SK-N-SH treated with all-trans-retinoic acid at 6 μM for 48 hours (cell line): ENCODE measurements around the gene SELENOF.

Experiments used
- ATAC-seq: fragments of 200-7000 bp; cut with Tn5 transposase; 3 replicates; pipeline ENCODE4 v1.9.1; 2020; ENCODE audit warnings: mild to moderate bottlenecking, moderate library complexity
- ARNTL ChIP-seq: fragments of 450-650 bp; formaldehyde crosslinking; IDR thresholded peaks from 2 replicates; pipeline ENCODE4 v1.5.0; 2020; ENCODE audit warnings: low read depth, mild to moderate bottlenecking, moderate library complexity, borderline replicate concordance
- BACH2 ChIP-seq: fragments of 250-450 bp; sonication (Bioruptor Pico); IDR thresholded peaks from 2 replicates; pipeline ENCODE4 v1.9.0; 2021; ENCODE audit warnings: mild to moderate bottlenecking, borderline replicate concordance
- CSDC2 ChIP-seq: fragments of 250-450 bp; sonication (Bioruptor Pico); IDR thresholded peaks from 2 replicates; pipeline ENCODE4 v1.5.0; 2020; ENCODE audit warnings: mild to moderate bottlenecking, moderate library complexity
- ESRRG ChIP-seq: fragments of 250-450 bp; sonication (Bioruptor Pico); IDR thresholded peaks from 2 replicates; pipeline ENCODE4 v1.6.1; 2021; ENCODE audit warnings: mild to moderate bottlenecking
- GLIS3 ChIP-seq: fragments of 250-450 bp; sonication (Bioruptor Pico); IDR thresholded peaks from 2 replicates; pipeline ENCODE4 v1.5.0; 2020; ENCODE audit warnings: mild to moderate bottlenecking, moderate library complexity
- ISL1 ChIP-seq: fragments of 250-450 bp; sonication (Bioruptor Pico); IDR thresholded peaks from 2 replicates; pipeline ENCODE4 v2.1.2; 2022; ENCODE audit warnings: mild to moderate bottlenecking, moderate library complexity
- OSR1 ChIP-seq: fragments of 250-450 bp; sonication (Bioruptor Pico); IDR thresholded peaks from 2 replicates; pipeline ENCODE4 v1.8.0; 2022; ENCODE audit warnings: moderate library complexity, mild to moderate bottlenecking, inconsistent platforms
- PPARA ChIP-seq: fragments of 250-450 bp; sonication (Bioruptor Pico); IDR thresholded peaks from 2 replicates; pipeline ENCODE4 v1.5.0; 2020; ENCODE audit warnings: mild to moderate bottlenecking, borderline replicate concordance
- RARB ChIP-seq: fragments of 250-450 bp; sonication (Bioruptor Pico); IDR thresholded peaks from 2 replicates; pipeline ENCODE4 v1.8.0; 2021; ENCODE audit warnings: mild to moderate bottlenecking, moderate library complexity
- SNAI2 ChIP-seq: fragments of 250-450 bp; sonication (Bioruptor Pico); IDR thresholded peaks from 2 replicates; pipeline ENCODE4 v1.5.0; 2020; ENCODE audit warnings: mild to moderate bottlenecking, moderate library complexity
- TCF4 ChIP-seq: fragments of 250-450 bp; sonication (Bioruptor Pico); IDR thresholded peaks from 2 replicates; pipeline ENCODE4 v1.8.0; 2021; ENCODE audit warnings: mild to moderate bottlenecking, moderate library complexity, borderline replicate concordance
- TOX ChIP-seq: fragments of 250-450 bp; sonication (Bioruptor Pico); IDR thresholded peaks from 2 replicates; pipeline ENCODE4 v1.8.0; 2021; ENCODE audit warnings: mild to moderate bottlenecking, moderate library complexity, borderline replicate concordance
- ZC3H10 ChIP-seq: fragments of 250-450 bp; sonication (Bioruptor Pico); IDR thresholded peaks from 2 replicates; pipeline ENCODE4 v1.5.1; 2021; ENCODE audit warnings: mild to moderate bottlenecking, moderate library complexity
- ZFP30 ChIP-seq: fragments of 450-650 bp; formaldehyde crosslinking; IDR thresholded peaks from 2 replicates; pipeline ENCODE4 v1.5.0; 2022; ENCODE audit warnings: mild to moderate bottlenecking, moderate library complexity
- ZNF70 ChIP-seq: fragments of 450-650 bp; formaldehyde crosslinking; IDR thresholded peaks from 2 replicates; pipeline ENCODE4 v1.5.0; 2020; ENCODE audit warnings: mild to moderate bottlenecking, moderate library complexity
- ZNF8 ChIP-seq: fragments of 450-650 bp; formaldehyde crosslinking; IDR thresholded peaks from 2 replicates; pipeline ENCODE4 v1.5.0; 2020; ENCODE audit warnings: mild to moderate bottlenecking, moderate library complexity
- TF ChIP-seq, protein P1 (sequence below): fragments of 250-450 bp; sonication (Bioruptor Pico); IDR thresholded peaks from 2 replicates; pipeline ENCODE4 v1.8.0; 2021; ENCODE audit warnings: low read depth, mild to moderate bottlenecking, moderate library complexity, borderline replicate concordance
- TF ChIP-seq, protein P2 (sequence below): fragments of 250-450 bp; sonication (Bioruptor Pico); IDR thresholded peaks from 2 replicates; pipeline ENCODE4 v1.5.1; 2021; ENCODE audit warnings: mild to moderate bottlenecking, moderate library complexity
- TF ChIP-seq, protein P3 (sequence below): fragments of 250-450 bp; sonication (Bioruptor Pico); IDR thresholded peaks from 2 replicates; pipeline ENCODE4 v1.8.0; 2020; ENCODE audit warnings: mild to moderate bottlenecking, moderate library complexity, borderline replicate concordance

The SELENOF gene

DNA sequence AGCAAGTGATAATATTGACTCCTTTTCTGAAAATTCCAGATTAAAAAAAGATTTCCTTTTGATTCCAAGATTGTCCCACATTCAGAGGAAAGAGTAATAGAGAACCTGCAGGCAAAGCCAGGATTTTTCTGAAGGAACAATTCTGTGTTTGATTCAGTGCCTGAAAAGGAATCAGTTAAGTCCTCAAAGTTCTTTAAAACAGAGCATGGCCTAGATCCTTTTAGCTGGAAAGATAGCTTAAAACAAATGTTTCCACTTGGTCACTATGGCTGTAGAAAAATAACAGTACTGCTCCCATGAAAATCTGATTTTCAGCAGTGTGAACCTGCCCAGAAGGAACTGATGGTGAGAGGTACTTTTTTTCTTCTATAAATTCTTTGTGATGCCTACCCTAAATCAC, 42.3 kb upstream of the SELENOF start (continued):
- TF ChIP-seq, protein P1, sequence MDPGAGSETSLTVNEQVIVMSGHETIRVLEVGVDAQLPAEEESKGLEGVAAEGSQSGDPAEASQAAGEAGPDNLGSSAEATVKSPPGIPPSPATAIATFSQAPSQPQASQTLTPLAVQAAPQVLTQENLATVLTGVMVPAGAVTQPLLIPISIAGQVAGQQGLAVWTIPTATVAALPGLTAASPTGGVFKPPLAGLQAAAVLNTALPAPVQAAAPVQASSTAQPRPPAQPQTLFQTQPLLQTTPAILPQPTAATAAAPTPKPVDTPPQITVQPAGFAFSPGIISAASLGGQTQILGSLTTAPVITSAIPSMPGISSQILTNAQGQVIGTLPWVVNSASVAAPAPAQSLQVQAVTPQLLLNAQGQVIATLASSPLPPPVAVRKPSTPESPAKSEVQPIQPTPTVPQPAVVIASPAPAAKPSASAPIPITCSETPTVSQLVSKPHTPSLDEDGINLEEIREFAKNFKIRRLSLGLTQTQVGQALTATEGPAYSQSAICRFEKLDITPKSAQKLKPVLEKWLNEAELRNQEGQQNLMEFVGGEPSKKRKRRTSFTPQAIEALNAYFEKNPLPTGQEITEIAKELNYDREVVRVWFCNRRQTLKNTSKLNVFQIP (CRISPR knock-in tag) = no peak
- TF ChIP-seq GLIS3 (CRISPR knock-in tag) (no peak), BACH2 (CRISPR knock-in tag) (no peak), TCF4 (CRISPR knock-in tag) (no peak)

DNA sequence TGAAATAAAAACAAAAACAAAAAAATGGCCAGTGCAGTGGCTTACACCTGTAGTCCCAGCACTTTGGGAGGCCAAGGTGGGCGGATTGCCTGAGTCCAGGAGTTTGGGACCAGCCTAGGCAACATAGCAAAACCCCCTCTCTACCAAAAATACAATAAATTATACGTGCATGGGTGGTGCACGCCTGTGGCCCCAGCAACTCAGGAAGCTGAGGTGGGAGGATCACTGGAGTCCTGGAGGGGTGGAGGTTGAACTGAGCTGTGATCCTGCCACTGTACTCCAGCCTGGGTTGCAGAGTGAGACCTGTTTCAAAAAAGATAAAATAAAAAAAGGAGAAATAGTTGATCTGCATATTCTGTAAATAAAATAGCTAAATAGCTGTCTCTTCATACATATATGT, 41.8 kb upstream of the SELENOF start:
- ATAC-seq = no peak
- TF ChIP-seq PPARA (CRISPR knock-in tag) (no peak), TCF4 (CRISPR knock-in tag) (no peak), ISL1 (CRISPR knock-in tag) (no peak), ZNF8 (CRISPR knock-in tag) (no peak), OSR1 (CRISPR knock-in tag) (no peak), SNAI2 (CRISPR knock-in tag) (no peak), ARNTL (CRISPR knock-in tag) (no peak), RARB (CRISPR knock-in tag) (no peak)
- TF ChIP-seq, protein P2, sequence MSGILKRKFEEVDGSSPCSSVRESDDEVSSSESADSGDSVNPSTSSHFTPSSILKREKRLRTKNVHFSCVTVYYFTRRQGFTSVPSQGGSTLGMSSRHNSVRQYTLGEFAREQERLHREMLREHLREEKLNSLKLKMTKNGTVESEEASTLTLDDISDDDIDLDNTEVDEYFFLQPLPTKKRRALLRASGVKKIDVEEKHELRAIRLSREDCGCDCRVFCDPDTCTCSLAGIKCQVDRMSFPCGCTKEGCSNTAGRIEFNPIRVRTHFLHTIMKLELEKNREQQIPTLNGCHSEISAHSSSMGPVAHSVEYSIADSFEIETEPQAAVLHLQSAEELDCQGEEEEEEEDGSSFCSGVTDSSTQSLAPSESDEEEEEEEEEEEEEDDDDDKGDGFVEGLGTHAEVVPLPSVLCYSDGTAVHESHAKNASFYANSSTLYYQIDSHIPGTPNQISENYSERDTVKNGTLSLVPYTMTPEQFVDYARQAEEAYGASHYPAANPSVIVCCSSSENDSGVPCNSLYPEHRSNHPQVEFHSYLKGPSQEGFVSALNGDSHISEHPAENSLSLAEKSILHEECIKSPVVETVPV (CRISPR knock-in tag) = no peak
- TF ChIP-seq, protein P1 (CRISPR knock-in tag) = no peak

DNA sequence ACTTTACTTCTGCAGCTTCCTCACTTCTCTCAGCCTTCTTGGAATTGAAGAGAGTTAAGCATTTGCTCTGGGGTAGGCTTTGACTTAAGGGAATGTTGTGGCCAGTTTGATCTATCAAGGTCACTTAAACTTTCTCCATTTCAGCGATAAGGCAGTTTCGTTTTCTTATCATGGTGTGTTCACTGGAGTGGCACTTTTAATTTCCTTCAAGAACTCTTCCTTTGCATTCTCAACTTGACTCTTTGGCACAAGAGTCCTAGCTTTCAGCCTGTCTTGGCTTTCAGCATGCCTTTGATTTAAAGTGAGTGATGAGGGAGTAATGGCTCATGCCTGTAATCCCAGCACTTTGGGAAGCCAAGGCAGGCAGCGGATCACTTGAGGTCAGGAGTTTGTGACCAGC, 39.2 kb upstream of the SELENOF start:
- TF ChIP-seq, protein P3, sequence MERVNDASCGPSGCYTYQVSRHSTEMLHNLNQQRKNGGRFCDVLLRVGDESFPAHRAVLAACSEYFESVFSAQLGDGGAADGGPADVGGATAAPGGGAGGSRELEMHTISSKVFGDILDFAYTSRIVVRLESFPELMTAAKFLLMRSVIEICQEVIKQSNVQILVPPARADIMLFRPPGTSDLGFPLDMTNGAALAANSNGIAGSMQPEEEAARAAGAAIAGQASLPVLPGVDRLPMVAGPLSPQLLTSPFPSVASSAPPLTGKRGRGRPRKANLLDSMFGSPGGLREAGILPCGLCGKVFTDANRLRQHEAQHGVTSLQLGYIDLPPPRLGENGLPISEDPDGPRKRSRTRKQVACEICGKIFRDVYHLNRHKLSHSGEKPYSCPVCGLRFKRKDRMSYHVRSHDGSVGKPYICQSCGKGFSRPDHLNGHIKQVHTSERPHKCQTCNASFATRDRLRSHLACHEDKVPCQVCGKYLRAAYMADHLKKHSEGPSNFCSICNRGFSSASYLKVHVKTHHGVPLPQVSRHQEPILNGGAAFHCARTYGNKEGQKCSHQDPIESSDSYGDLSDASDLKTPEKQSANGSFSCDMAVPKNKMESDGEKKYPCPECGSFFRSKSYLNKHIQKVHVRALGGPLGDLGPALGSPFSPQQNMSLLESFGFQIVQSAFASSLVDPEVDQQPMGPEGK (CRISPR knock-in tag) = no peak
- TF ChIP-seq ZC3H10 (CRISPR knock-in tag) = no peak
- no peak for TF ChIP-seq OSR1 (CRISPR knock-in tag)
- 0 out of 2 replicates have a peak, but pooled peaks have one; percentile 18 for TF ChIP-seq ISL1 (CRISPR knock-in tag)
- TF ChIP-seq ZFP30 (CRISPR knock-in tag) = no peak
- no peak for ATAC-seq

DNA sequence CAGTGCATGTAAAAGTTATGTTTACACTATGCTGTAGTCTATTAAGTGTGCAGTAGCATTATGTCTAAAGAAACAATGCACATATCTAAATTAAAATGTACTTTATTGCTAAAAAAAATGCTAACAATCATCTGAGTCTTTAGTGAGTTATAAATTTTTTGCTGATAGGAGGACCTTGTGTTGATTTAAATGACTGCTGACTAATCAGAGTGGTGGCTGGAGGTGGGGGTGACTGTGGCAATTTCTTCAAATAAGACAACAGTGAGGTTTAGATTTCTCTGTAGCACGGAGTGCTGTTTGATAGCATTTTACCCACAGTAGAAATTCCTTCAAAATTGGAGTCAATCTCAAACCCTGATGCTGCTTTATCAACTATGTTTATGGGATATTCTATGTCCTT, 37.5 kb upstream of the SELENOF start:
- TF ChIP-seq, protein P2 (CRISPR knock-in tag) = no peak
- TF ChIP-seq ESRRG = no peak
- TF ChIP-seq ZNF70 = no peak
- TF ChIP-seq ARNTL (CRISPR knock-in tag) = no peak
- no peak for TF ChIP-seq ISL1 (CRISPR knock-in tag)
- no peak for TF ChIP-seq PPARA (CRISPR knock-in tag)
- TF ChIP-seq ZC3H10 (CRISPR knock-in tag) = no peak
- no peak for TF ChIP-seq BACH2 (CRISPR knock-in tag)
- TF ChIP-seq ZFP30 (CRISPR knock-in tag) = no peak
- no peak for TF ChIP-seq CSDC2 (CRISPR knock-in tag)
- no peak for TF ChIP-seq GLIS3 (CRISPR knock-in tag)
- TF ChIP-seq SNAI2 (CRISPR knock-in tag) = no peak
- no peak for TF ChIP-seq RARB (CRISPR knock-in tag)
- TF ChIP-seq OSR1 (CRISPR knock-in tag) = no peak
- TF ChIP-seq TCF4 (CRISPR knock-in tag) = no peak
- TF ChIP-seq ZNF8 (CRISPR knock-in tag) = no peak
- no peak for TF ChIP-seq TOX (CRISPR knock-in tag)
- no peak for ATAC-seq
